Activated CD4-positive, alpha-beta memory T cell treated with anti-CD3 and anti-CD28 coated beads, Interleukin-2, amount 10 ng/mL, durations not matched to agents 7 days and 5 days (primary cell): ENCODE data around the gene CFL1. TPM values are rescaled to one million over a fixed set of nuclear protein-coding genes. Genes with fewer than 3 reads are reported as not detected.
"Not testable (repeated sequence)": the region's sequence is repeated elsewhere in the genome, so short reads cannot be mapped to it uniquely, and the experiment has no call there.

Experiments used
- CTCF ChIA-PET: fragments of 350-600 bp; sonication (Branson Sonifier 250); formaldehyde crosslinking; loops from one replicate; lab custom pipeline; 2021; ENCODE audit warnings: antibody characterized with exemption, inconsistent platforms; lab: Charles Lee
- POLR2A ChIA-PET: fragments of 350-600 bp; sonication (Branson Sonifier 250); formaldehyde crosslinking; loops from one replicate; lab custom pipeline; 2021; ENCODE audit warnings: antibody characterized with exemption; lab: Charles Lee
- DNase-seq: peaks from one replicate; pipeline ENCODE4 v3.0.0-alpha.2; 2020
- H3K27ac Mint-ChIP-seq: one replicate; pipeline ENCODE4 v1.8.0; 2021; ENCODE audit warnings: mild to moderate bottlenecking, mixed read lengths
- H3K27me3 Mint-ChIP-seq: one replicate; pipeline ENCODE4 v1.8.0; 2021; ENCODE audit warnings: mixed read lengths
- H3K36me3 Mint-ChIP-seq: one replicate; pipeline ENCODE4 v1.8.0; 2021; ENCODE audit warnings: low read depth, mixed read lengths
- H3K4me1 Mint-ChIP-seq: one replicate; pipeline ENCODE4 v1.8.0; 2021; ENCODE audit warnings: mixed read lengths
- H3K4me3 Mint-ChIP-seq: one replicate; pipeline ENCODE4 v1.8.0; 2021; ENCODE audit warnings: mild to moderate bottlenecking, mixed read lengths
- H3K9me3 Mint-ChIP-seq: one replicate; pipeline ENCODE4 v1.8.0; 2021; ENCODE audit warnings: mixed read lengths
- total RNA-seq, 2 experiments: library from RNA; stranded (reverse); gene quantifications; one replicate each; pipeline ENCODE4 v1.2.3, GENCODE V29; 2021

CFL1 gene
- total RNA-seq, 2 experiments from 2014 or later = 1,733 to 1,734 TPM

DNA sequence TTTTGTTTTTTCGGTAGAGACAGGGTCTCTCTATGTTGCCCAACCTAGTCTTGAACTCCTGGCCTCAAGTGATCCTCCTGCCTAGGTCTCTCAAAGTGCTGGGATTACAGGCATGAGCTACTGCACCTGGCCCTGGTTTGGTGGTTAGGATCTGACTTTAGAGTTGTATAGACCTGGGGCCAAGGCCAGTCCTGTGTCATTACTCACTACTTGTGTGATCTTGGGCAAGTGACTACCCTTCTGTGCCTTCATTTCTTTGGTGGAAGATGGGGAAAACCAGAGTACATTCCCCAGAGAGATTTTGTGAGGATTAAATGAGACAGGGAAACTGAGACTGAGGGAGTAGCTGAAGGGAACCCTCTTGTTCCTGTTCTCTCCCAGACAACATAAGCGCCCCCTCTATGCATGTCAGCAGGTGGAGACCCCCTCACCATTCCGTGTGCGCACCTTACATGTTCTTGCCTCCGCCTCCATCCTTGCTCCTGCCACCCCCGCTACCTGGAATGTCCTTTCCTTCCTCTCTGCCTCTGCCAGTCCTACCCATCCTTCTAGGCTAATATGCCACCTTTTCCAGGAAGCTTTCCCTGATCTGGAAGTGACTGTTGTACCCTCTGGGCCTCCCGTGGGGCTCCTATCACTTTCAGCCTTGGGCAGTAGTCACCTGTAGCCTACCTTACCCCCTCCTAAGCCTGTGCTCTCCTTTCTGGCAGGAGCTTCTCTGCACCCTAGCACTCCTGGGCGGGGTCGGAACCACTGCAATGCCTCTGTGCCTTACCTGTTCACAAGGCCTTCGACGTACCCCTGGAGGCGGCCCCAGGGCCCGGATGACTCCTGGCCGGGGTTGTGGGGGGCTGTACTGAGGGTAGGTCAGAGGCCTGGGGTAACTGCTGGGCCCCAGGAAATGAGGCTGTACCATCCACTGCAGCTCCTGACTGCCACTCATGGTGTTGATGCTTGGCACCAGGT, 38.3 kb upstream of the CFL1 start:
- DNase-seq = no peak

GRCh38 chr11:65895482-65895981, 37.6 kb upstream of the CFL1 start:
- H3K9me3 Mint-ChIP-seq = no peaks in the 10 kb centered on the region
- H3K36me3 Mint-ChIP-seq = peaks cover 16% of the 10 kb centered on the region
- POLR2A ChIA-PET = interaction anchor here (0.6 to 8.8 kb wide), 5 partner anchors 7 to 67 kb away, joined by 3 to 185 read pairs (median 7); partner anchors contain the start of genes C11orf68, CCDC85B, CFL1 and DRAP1
- peak overlapping the region; percentile 69 for H3K27ac Mint-ChIP-seq
- no peaks in the 10 kb centered on the region for H3K27me3 Mint-ChIP-seq
- peaks cover 57% of the 10 kb centered on the region for H3K4me1 Mint-ChIP-seq
- H3K4me3 Mint-ChIP-seq = no peak overlapping the region
- no peak for DNase-seq
- CTCF ChIA-PET = interaction anchor here (0.6 to 1.7 kb wide), 4 partner anchors 11 to 151 kb away, joined by 3 to 8 read pairs (median 4); no protein-coding TSS in a partner anchor

More for the DNA sequence above, 38.3 kb upstream of the CFL1 start:
- peak overlapping the region; percentile 70 for H3K27ac Mint-ChIP-seq
- CTCF ChIA-PET = interaction anchor here (0.6 to 3.2 kb wide), 5 partner anchors 7 to 92 kb away, joined by 3 to 73 read pairs (median 6); partner anchors contain the start of genes CCDC85B and FIBP
- H3K4me1 Mint-ChIP-seq = peaks cover 65% of the 10 kb centered on the region
- POLR2A ChIA-PET = interaction anchor here (0.6 to 8.8 kb wide), 8 partner anchors 8 to 66 kb away, joined by 3 to 185 read pairs (median 6); partner anchors contain the start of genes C11orf68, CCDC85B, CFL1 and DRAP1
- no peaks in the 10 kb centered on the region for H3K9me3 Mint-ChIP-seq
- H3K27me3 Mint-ChIP-seq = no peaks in the 10 kb centered on the region
- no peak overlapping the region for H3K4me3 Mint-ChIP-seq
- H3K36me3 Mint-ChIP-seq = peaks cover 16% of the 10 kb centered on the region

DNA sequence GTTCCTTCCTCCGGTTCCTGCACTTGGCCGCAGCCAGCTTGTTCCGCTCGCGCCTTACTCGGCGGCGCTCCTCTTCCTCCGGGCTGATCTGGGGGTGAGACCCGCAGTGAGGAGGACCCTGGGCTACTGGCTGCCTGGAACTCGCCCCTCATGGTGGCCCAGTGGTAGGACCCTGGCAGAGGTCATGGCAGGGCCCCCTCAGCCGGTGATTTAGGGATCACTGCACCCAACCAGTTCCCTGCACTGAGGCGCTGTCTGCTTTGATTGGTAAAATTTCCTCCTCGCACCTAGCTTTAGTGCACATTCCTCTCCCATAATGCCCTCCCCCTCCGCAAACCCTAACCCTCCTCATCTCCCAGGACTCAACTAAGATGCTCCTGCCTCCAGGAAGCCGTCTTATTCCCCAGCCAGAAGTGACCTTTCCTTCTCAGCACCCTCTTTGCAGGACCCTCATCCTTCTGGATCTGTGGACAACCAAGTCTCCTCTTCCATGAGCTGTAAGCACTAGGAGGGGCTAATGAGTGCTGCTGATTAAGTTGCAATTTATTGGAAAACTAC, 36.1 kb upstream of the CFL1 start:
- Mint-ChIP-seq H3K27ac (peak overlapping the region; percentile 89), H3K27me3 (no peaks in the 10 kb centered on the region), H3K36me3 (peaks cover 16% of the 10 kb centered on the region), H3K9me3 (no peaks in the 10 kb centered on the region), H3K4me3 (peak overlapping the region; percentile 97), H3K4me1 (peaks cover 69% of the 10 kb centered on the region)
- DNase-seq = peak; percentile 67
- ChIA-PET POLR2A (interaction anchor here (0.8 to 11.5 kb wide), 13 partner anchors 8 to 473 kb away, joined by 3 to 284 read pairs (median 6); partner anchors contain the start of genes BANF1, C11orf68, CFL1 and EIF1AD), CTCF (interaction anchor here (0.8 to 1.9 kb wide), 11 partner anchors 9 to 279 kb away, joined by 3 to 13 read pairs (median 3); partner anchors contain the start of genes MUS81 and PCNX3)

DNA sequence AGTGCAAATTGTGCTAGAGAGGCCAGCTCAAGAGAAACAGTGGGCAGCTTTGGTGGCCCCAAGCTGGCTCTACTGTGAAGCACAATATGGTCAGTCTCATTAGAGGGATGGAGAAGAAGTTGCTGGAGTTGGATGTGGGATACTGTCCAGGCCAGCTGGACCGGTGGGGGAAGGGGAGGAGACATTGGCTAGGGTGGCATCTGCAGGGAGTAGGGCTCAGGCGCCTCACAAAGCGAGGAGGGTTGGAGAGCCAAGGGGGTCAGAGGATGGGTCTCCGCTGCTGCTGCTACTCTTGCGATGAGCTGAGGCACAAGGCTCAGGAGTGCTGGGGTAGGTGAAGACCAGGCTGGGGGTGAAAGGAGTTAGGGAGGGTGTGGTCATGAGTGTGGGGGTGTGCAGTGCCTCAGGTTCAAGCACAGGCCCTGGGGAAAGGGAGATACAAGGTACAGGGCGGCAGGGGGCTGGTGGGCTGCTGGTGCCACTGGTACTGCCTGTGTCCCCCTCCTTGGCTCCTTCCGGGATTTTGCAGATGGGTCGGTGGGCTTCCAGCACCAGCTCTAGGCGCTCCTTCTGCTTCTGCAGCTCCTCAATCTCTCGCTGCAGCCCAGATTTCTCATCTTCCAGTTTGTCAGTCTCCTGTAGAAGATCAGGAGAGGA, 34.8 kb upstream of the CFL1 start:
- peaks cover 72% of the 10 kb centered on the region for H3K4me1 Mint-ChIP-seq
- no peak for DNase-seq

DNA sequence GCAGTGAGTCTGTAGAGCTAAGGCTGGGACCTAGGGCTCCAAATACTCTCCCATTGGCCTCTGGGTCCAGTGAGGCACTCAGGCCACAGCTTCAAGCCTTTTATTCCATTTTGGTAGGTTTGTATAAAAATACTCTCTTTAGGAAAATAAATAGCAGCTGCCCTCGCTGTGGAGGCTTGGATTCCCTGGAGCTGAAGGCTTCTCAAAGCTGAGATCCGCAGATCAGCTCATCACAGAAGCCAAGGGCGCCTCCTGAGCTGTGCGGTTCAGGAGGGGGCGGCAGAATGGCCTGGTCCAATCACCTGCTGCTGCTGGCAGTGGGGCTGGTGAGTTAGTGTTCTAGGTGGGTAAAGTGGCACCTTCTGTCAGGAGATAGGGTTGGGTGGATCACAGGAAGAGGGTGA, 34.2 kb upstream of the CFL1 start:
- not testable (repeated sequence) for DNase-seq, H3K9me3 Mint-ChIP-seq, H3K27me3 Mint-ChIP-seq
- Mint-ChIP-seq H3K27ac (peak overlapping the region; percentile 89), H3K4me1 (peaks cover 72% of the 10 kb centered on the region), H3K36me3 (peaks cover 23% of the 10 kb centered on the region), H3K4me3 (peak overlapping the region; percentile 97)
- POLR2A ChIA-PET = interaction anchor here (0.6 to 11.5 kb wide), 12 partner anchors 8 to 757 kb away, joined by 3 to 284 read pairs (median 36); partner anchors contain the start of genes BANF1, C11orf68, CFL1 and CTSW
- CTCF ChIA-PET = interaction anchor here (0.6 to 10.0 kb wide), 5 partner anchors 9 to 181 kb away, joined by 3 to 251 read pairs (median 3); partner anchors contain the start of genes CFL1 and MUS81

More for the DNA sequence above, 34.8 kb upstream of the CFL1 start:
- Mint-ChIP-seq H3K27ac (peak overlapping the region; percentile 89), H3K4me3 (peak overlapping the region; percentile 97), H3K27me3 (no peaks in the 10 kb centered on the region), H3K9me3 (no peaks in the 10 kb centered on the region), H3K36me3 (peaks cover 22% of the 10 kb centered on the region)
- ChIA-PET CTCF (interaction anchor here (0.6 to 10.0 kb wide), 8 partner anchors 8 to 315 kb away, joined by 3 to 251 read pairs (median 3); partner anchors contain the start of genes CFL1 and MUS81), POLR2A (interaction anchor here (1.0 to 11.5 kb wide), 14 partner anchors 7 to 758 kb away, joined by 3 to 284 read pairs (median 6); partner anchors contain the start of genes BANF1, C11orf68, CFL1 and EIF1AD)

GRCh38 chr11:65891219-65892136, 33.5 kb upstream of the CFL1 start:
- H3K4me3 Mint-ChIP-seq = peak overlapping the region; percentile 97
- H3K4me1 Mint-ChIP-seq = peaks cover 72% of the 10 kb centered on the region
- DNase-seq = peak; percentile 46
- H3K27ac Mint-ChIP-seq = peak overlapping the region; percentile 89
- no peaks in the 10 kb centered on the region for H3K9me3 Mint-ChIP-seq
- no peaks in the 10 kb centered on the region for H3K27me3 Mint-ChIP-seq
- ChIA-PET POLR2A (interaction anchor here (0.6 to 11.5 kb wide), 32 partner anchors 8 to 468 kb away, joined by 3 to 284 read pairs (median 7); partner anchors contain the start of genes BANF1, C11orf68, CFL1 and CTSW), CTCF (interaction anchor here (0.6 to 10.0 kb wide), 33 partner anchors 6 to 319 kb away, joined by 3 to 251 read pairs (median 7); partner anchors contain the start of genes BANF1, C11orf68, CFL1 and CTSW)
- peaks cover 26% of the 10 kb centered on the region for H3K36me3 Mint-ChIP-seq

GRCh38 chr11:65890324-65891218, 32.6 kb upstream of the CFL1 start, which contains the start of gene CCDC85B:
Gene CCDC85B, plus strand, starts transcription at chr11:65890673. Its CDS starts 111 bp downstream, at chr11:65890784.
- peaks cover 69% of the 10 kb centered on the region for H3K4me1 Mint-ChIP-seq
- peak within 1 kb of the TSS; percentile 97 for H3K4me3 Mint-ChIP-seq
- peaks cover 24% of the 10 kb centered on the region for H3K36me3 Mint-ChIP-seq
- H3K27ac Mint-ChIP-seq = peak within 1 kb of the TSS; percentile 90
- no peaks in the 10 kb centered on the region for H3K27me3 Mint-ChIP-seq
- H3K9me3 Mint-ChIP-seq = no peaks in the 10 kb centered on the region
- ChIA-PET POLR2A (interaction anchor here (0.6 to 11.5 kb wide), 42 partner anchors 9 to 392 kb away, joined by 3 to 284 read pairs (median 7); partner anchors contain the start of genes AP5B1, BANF1, C11orf68 and CFL1), CTCF (interaction anchor here (0.7 to 10.0 kb wide), 37 partner anchors 7 to 390 kb away, joined by 3 to 251 read pairs (median 7); partner anchors contain the start of genes AP5B1, BANF1, C11orf68 and CFL1)
- peak; percentile 99 for DNase-seq

GRCh38 chr11:65888163-65888814, 30.3 kb upstream of the CFL1 start, which contains the start of gene FIBP:
Gene FIBP, minus strand, starts transcription at chr11:65888471. Its CDS starts 53 bp downstream, at chr11:65888418.
- POLR2A ChIA-PET = interaction anchor here (0.6 to 11.5 kb wide), 19 partner anchors 9 to 389 kb away, joined by 3 to 284 read pairs (median 16); partner anchors contain the start of genes BANF1, C11orf68, CFL1 and CTSW
- Mint-ChIP-seq H3K4me3 (peak within 1 kb of the TSS; percentile 97), H3K27me3 (no peaks in the 10 kb centered on the region), H3K36me3 (peaks cover 40% of the 10 kb centered on the region), H3K27ac (peak within 1 kb of the TSS; percentile 90), H3K4me1 (peaks cover 74% of the 10 kb centered on the region), H3K9me3 (no peaks in the 10 kb centered on the region)
- CTCF ChIA-PET = interaction anchor here (0.6 to 10.0 kb wide), 34 partner anchors 9 to 622 kb away, joined by 3 to 251 read pairs (median 7); partner anchors contain the start of genes AP5B1, BANF1, C11orf68 and CFL1
- peak; percentile 98 for DNase-seq

DNA sequence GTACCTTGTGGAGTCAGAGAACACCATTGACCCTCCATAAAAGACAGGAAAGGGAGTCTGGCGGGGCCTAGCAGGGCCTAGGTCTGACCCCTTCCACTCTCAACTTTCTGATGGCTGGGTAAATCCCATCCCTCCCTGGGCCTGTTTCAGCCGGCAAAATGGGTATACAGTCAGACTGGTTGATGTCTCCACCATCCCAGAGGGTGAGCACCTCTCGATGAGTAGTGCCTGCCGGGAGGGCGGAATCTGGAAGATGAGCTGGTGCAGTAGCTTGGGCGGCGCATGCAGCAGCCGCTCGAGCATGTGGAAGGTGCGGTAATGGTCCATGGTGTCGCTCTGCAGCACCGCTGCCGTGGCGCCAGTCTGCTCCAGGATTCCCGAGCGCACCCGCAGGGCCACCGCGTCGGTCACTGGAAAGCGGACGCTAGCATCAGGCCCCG, 29.8 kb upstream of the CFL1 start:
- POLR2A ChIA-PET = interaction anchor here (0.6 to 11.5 kb wide), 14 partner anchors 8 to 167 kb away, joined by 3 to 284 read pairs (median 30); partner anchors contain the start of genes BANF1, C11orf68, CFL1 and CTSW
- Mint-ChIP-seq H3K4me1 (peaks cover 68% of the 10 kb centered on the region), H3K27ac (peak overlapping the region; percentile 90), H3K36me3 (peaks cover 41% of the 10 kb centered on the region), H3K27me3 (no peaks in the 10 kb centered on the region), H3K9me3 (no peaks in the 10 kb centered on the region), H3K4me3 (peak overlapping the region; percentile 97)
- DNase-seq = no peak
- CTCF ChIA-PET = interaction anchor here (0.6 to 10.0 kb wide), 31 partner anchors 9 to 621 kb away, joined by 3 to 251 read pairs (median 8); partner anchors contain the start of genes AP5B1, C11orf68, CFL1 and CTSW
